Prostate gland (tissue), 2 donors: ENCODE measurements around the gene GNAI2.

Experiments
- CTCF ChIP-seq, 4 experiments: fragments of 200-600 bp in 2 of 4; fragments of 450-650 bp in 2 of 4; sonication (generic) in 2 of 4; IDR thresholded peaks; 1 replicate in 3 of 4; 2 replicates in 1 of 4; pipeline ENCODE4 v1.5.1; 2016 to 2019; ENCODE audit warnings: antibody characterized with exemption in 4 of 4, mild to moderate bottlenecking in 2 of 4, moderate library complexity in 2 of 4
- POLR2A ChIP-seq: fragments of 450-650 bp; IDR thresholded peaks from one replicate; pipeline ENCODE4 v1.6.1; 2016; ENCODE audit warnings: antibody characterized with exemption, mild to moderate bottlenecking
- POLR2AphosphoS5 ChIP-seq: sonication (generic); formaldehyde crosslinking; IDR thresholded peaks from one replicate; pipeline ENCODE4 v1.6.1; 2017; ENCODE audit warnings: antibody characterized with exemption

DNA sequence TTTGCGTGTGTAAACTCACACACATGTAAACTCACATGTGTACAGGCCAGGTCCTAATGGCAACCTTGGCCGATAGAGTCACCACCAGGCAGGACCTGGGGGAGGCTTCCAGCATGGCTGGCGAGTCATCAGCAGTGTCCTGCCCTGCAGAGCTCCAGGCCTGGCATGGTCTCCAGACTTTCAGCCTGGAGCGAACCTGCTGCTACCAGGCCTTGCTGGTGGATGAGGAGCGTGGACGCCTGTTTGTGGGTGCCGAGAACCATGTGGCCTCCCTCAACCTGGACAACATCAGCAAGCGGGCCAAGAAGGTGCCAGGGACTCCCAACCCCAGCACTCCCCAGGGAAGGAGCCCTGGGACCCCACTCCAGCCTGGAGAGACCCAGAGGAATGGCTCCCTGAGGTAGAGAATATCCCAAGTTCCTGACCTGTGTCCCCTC is 34.0 kb downstream of the GNAI2 start:
- TF ChIP-seq CTCF (IDR thresholded peaks at IDR 0.05): no peak
- no peak for TF ChIP-seq POLR2A
- no peak for TF ChIP-seq POLR2AphosphoS5
